H1 (cell line): ENCODE results near the gene MPPED1. TPM values are rescaled to one million over a fixed set of nuclear protein-coding genes. Genes with fewer than 3 reads are reported as not detected.

ENCODE experiments used
- CHD7 ChIP-seq: fragments of 300-600 bp; sonication (generic); IDR thresholded peaks from 2 replicates; pipeline ENCODE4 v1.7.1; 2012; ENCODE audit warnings: low read length, moderate library complexity, mild to moderate bottlenecking, inconsistent platforms; ENCODE audit not compliant: insufficient replicate concordance
- polyA plus RNA-seq, 7 experiments: library from polyadenylated mRNA; depleted of rRNA in 3 of 7; stranded (reverse) in 5 of 7; unstranded in 2 of 7; fragments of >200 nt in 5 of 7; fragments of 200-250 nt in 2 of 7; gene quantifications; 1 replicate in 5 of 7; 2 replicates in 1 of 7; 4 replicates in 1 of 7; pipeline versions ENCODE4 v1.2.1 to v1.2.3, GENCODE V29; 2011 to 2013; ENCODE audit warnings: missing spikeins in 2 of 7, mixed read lengths in 2 of 7
- total RNA-seq: library from RNA; stranded (reverse); fragmentation: NEBNext Ultra II Directional; extraction: Animal tissue kit (Norgen Biotek cat#: 25700); gene quantifications from 2 replicates; pipeline ENCODE4 v1.2.1, GENCODE V29; 2021

MPPED1 gene
- total and polyA plus RNA-seq, 2 of the 8 experiments (the other 6 are each of a cell fraction or from before 2014, with no cell fraction given), result 0.29 to 0.37 TPM

- no peak for TF ChIP-seq CHD7
Observed at GRCh38 chr22:43501878-43502277, 90.1 kb downstream of the MPPED1 start (continued).
